ENCODE data around the gene MIS18A.
A peak's percentile ranks its signal among the peaks of the same experiment; 100 is the strongest.
"Not testable (repeated sequence)": the region's sequence is repeated elsewhere in the genome, so short reads cannot be mapped to it uniquely, and the experiment has no call there.

MIS18A gene, protein sequence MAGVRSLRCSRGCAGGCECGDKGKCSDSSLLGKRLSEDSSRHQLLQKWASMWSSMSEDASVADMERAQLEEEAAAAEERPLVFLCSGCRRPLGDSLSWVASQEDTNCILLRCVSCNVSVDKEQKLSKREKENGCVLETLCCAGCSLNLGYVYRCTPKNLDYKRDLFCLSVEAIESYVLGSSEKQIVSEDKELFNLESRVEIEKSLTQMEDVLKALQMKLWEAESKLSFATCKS

DNA sequence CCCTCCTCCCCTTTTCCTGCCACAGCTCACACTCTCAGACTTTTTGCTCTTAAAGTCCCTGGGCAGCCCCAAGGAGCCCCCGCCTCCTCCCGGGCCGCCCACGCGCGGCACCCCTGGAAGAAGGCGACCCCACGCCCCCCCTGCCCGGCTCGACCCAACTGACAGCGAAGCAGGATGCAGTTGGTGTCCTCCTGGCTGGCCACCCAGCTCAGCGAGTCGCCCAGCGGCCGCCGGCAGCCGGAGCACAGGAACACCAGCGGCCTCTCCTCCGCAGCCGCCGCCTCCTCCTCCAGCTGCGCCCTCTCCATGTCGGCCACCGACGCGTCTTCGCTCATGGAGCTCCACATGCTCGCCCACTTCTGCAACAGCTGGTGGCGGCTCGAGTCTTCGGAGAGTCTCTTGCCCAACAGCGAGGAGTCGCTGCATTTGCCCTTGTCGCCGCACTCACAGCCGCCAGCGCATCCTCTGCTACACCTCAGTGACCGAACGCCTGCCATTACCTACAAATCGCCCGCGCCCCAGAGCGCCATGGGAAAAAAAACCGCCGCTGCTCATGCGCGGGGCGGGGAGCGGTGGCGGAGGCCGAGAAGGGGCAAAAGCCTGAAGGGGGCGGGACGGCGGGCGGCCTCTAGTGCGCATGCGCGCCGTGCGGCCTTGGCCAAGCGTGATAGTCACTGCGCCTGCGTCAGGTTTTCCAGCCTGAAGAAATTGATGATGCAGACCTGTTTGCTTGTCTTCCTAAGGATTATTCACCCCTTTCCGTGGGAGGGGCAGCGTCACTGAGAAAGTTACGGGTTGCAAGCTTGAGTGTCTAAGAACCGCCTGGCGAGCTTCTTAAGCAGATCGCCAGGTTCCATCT lies at the start of gene MIS18A:
Gene MIS18A (minus strand): TSS at position 532 of the 859 bp plus-strand sequence. CDS start 35 bp downstream, at position 497.
- DNase-seq (ENCODE audit: low read depth in 3 of 3, low spot score in 1 of 3): peak; percentile 93 to 98 (median 97)

DNA sequence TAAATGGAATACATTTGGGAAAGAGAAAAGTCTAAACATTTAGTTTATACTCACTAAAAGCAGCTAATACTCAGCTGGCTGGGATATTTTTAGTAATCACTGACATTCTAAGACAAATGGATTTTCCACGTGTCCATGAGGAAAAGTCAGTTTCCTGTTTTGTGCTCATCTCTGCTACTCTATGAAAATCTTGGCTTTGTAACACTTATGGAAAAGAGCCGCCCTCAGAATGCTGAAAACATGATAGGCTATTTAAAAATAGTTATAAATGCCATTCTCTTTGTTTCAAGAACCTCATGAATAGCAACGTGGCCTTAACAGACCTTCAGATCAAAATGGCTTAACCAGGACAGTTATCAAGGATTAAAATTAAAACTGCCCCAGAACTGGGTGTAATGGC lies 49.7 kb upstream of the MIS18A start:
- DNase-seq (ENCODE audit: low read depth in 3 of 3, low spot score in 1 of 3): no peak

DNA sequence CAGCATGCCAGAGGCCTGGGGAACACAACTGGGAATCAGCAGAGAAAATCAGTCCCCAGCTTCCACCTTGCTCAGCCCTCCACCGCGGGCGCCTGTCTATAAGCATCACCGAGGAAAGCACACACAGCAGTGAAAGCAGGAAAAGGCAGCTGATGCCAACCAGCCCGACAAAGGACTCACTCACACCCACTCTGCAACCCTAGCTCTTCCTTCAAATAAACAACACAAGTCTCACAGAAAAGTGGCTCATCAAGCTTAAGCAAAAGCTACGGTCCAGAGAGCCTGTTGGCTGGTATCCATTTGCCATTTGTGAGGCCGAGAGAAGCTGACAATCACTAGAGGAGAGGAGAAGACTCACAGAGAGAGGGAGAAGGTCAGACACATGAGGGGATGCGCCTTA lies 46.9 kb upstream of the MIS18A start:
- no peak for DNase-seq (ENCODE audit: low read depth in 3 of 3, low spot score in 1 of 3)

DNA sequence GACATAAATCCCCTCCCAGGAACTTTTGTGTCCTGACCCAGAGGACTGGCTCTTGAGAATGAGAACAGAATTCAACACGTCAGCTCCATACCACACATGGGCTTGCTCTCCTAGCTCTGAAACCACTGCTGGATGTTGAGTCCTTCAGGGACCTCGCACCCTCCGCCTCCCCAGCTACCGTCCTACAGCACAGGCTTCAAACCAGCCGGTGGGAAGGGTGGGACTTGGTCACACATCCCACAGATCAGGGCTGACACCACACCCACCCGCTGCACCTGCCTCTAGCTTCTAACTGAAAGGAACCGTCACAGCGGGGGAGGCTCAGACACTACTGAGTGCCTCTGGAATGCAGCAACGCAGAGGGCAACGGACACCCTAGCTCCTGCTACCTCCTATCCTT lies 43.8 kb upstream of the MIS18A start:
- no peak for DNase-seq (ENCODE audit: low read depth in 3 of 3, low spot score in 1 of 3)

DNA sequence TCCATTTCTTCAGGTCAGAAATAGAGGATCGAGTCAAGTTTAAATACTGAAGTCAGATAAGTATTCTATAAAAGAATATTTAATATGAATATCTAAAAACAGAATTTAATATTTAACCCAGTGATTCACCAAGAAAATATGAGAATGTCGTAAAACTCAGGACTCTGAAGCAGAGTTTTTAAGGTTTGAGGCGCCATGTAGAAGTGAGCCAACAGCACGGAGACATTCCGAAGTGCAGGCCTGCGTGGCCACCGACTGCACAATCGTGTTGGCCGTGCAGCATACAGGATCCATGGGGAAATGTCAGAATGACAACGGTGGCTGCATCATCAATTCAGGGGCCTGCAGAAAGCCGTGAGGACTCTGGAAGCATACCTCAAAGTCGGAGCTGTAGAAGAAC lies 43.3 kb upstream of the MIS18A start:
- no peak for DNase-seq (ENCODE audit: low read depth in 3 of 3, low spot score in 1 of 3)

DNA sequence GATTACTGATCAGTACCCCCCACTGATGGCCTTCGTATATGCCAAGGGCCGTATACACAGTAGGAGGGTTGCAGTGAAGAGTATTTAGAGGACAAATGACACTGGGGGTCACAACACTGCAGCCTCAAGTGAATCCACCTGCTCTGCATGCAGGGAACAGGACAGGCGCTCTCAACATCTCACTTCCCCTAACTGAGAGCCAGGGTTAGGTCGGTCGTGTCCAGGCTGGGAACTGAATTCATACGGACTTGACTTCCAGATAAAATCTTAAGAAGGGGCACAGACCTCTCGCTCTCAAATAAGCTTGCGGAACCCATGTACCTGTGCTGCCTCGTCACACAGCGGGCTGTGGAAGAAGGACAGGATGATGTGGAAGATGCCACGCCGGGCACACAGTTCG lies 42.6 kb upstream of the MIS18A start:
- DNase-seq (ENCODE audit: low read depth in 3 of 3, low spot score in 1 of 3): no peak

DNA sequence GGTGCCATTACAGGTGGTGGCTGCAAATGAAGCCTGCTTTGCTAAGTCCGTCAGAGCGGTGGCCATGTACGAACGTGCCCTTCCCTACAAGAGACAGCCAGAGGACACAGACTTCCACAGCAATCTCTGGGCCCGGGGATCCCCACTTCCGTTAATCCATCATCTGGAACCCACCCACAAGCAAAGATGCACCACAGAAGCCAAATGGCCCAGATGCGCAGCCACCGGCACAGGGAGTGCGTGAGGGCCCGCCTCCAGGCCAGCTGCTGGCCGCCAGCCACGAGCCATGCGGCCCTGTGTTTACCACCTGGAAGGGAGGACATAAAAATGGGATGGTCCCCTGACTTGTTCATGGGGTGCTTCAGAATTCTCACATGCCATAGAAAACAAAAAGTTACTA lies 41.9 kb upstream of the MIS18A start:
- no peak for DNase-seq (ENCODE audit: low read depth in 3 of 3, low spot score in 1 of 3)

DNA sequence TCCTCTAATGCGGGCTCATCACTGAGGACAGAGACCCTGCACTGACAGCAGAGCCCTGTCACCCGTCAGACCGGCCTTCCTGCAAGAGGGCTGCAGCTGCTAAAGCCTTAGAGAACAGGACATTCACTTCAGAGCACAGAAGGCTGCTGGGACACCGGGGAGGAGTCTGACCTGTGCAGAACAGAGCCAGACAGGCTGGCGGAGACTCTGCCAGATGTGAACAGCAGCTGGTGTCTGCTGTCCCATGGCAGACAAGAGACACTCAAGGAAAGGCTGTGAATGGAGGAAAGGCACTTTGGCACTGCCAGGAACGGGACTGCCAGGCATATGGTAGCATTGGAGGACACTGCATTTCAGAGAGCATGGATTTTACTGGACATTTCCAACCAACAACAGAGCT lies 41.2 kb upstream of the MIS18A start:
- no peak for DNase-seq (ENCODE audit: low read depth in 3 of 3, low spot score in 1 of 3)

DNA sequence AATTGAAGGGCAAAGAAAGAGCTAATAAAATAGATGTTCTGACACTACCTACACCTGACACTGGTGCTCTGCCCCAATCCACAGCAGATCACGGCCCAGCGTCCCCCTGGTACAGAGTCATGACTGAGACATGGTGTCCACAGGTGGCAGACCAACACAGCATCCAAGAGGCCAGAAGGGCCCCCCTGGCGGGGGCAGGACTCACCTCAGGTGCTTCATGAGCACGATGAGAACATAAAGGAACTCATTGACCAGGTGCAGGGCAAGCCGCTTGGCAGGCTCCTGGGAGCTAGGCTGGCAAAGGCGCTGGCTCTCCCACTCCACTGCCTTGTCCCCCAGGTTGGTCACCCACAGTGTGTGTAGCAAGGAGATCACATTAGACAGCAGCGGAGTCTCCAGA lies 40.2 kb upstream of the MIS18A start:
- DNase-seq (ENCODE audit: low read depth in 3 of 3, low spot score in 1 of 3): no peak

DNA sequence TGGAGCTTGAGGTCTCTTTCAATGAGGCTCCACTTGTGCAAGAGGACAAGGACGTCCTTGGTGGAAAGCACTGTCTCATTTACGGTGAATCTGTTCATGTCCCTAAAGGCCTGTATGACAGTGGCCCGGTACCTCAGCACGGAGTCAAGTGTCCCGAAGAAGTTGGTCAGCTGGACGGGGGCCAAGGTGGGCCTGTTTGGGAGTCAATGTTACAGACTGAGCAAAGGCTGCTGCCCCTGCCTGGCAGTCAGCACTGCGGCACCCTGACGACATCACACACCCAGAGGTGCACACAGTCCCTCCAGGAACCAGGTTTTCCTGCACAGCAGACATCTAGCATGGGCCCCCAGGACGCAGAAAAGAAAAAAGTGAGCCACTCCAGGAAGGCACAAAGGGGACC lies 38.9 kb upstream of the MIS18A start:
- DNase-seq (ENCODE audit: low read depth in 3 of 3, low spot score in 1 of 3): no peak

DNA sequence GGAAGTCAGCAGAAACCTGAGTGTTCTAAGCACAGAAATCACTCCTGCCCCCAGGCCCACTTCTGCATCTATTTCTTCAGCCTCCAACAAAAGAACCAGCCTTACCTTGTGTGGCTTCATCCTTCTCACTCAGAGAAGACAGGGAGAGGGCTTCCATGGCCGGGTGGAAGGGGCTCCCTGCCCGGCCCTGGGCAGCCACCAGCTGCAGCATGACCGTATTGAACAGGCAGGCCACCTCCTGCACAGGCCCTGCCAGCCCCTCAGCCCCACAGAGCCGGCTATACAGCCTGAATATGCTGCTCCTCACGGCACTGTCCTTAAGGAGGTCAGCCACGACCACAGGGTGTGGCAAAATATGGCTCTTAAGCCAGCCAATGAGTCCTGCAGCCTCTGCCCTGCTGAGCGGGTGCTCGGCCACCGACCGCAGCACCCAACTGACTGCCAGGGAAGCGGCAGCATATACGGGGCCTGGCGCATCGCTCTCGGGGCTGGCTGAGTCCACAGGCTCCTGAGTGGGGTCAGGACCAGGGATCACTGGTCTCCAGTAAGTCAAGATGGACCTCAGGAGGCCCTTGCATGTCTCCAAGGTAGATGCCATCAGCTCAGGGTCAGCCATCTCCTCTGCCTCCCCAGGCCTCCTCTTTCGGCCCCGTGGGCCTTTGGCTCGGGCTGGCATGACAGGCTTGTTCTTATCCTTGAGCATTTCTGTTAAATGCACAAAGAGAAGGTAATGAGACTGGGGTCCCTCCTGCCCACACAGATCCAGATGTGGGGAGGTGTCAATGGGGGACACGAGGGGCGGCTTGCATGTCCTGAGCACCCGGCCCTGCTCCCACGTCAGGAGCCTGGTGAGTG lies 37.7 kb upstream of the MIS18A start:
- no peak for DNase-seq (ENCODE audit: low read depth in 3 of 3, low spot score in 1 of 3)

DNA sequence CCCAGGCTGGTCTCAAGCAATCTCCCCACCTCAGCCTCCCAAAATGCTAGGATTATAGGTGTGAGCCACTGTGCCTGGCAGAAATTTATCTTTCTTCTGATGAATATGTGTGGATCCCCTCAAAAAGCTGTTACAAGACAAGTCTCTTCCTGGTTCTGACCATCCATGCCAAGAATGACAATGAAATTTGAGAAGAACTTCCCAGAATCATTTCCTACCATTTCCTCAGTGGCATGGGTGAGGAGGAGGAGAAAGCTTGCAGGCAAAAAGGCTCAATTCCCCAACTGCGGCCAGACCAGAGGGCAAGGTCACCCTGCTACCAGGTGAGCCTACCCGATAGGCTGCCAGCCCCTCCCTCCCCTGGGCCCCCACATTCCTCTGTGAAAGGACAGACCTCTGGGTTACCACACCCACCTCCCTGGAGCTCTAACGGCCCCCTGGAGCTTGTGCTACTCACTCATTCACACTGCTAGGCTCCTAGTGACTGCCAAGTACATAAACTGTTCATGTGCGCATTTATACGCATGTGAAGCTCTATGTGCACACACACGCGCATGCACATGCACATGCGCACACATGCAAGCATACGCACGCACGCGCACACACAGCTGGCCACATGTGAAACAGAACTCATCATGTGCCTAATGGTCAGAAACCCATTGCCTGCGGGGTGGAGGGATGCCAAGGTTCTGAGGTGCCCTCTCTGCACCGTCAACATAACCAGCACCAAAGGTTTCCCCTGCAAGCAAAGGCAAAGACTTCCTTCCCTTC lies 36.8 kb upstream of the MIS18A start:
- DNase-seq (ENCODE audit: low read depth in 3 of 3, low spot score in 1 of 3): no peak

DNA sequence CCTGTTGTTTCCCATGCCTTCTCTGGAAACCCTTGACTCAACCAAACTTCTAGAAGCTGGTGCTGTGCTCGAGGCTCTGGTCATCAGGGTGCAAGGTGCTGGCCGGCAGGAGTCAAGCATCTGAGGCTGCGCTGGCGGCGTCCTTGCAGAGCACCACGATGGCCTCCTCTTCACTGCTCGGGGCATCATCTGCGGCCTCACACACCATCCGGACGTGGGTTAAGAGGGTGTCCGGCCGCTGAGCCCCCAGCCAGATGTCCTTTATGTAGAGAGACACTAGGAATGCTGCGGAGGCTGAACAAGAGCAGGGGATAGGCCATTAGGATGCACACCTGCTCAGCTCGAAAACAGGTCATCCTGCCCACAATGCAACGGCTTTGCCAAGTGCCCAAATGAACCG lies 36.0 kb upstream of the MIS18A start:
- no peak for DNase-seq (ENCODE audit: low read depth in 3 of 3, low spot score in 1 of 3)

DNA sequence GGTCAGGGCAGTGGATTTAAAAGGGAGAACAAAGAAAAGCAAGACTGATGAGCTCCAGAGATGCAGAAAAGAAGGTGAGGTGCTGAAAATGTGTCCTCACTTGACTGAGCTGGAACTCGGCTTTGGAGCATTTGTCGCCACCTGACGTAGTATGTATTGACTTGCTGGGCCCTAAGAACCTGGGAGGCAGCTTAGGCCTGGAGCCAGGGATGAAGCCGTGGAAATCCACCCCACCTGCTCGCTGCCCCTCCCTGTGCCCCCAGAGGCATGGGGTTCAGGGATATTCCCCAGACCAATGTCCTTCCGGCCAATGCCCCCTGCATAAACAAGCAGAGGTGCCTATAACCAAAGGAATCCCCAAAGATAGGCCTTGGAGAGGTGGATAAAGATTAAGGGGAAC lies 34.1 kb upstream of the MIS18A start:
- DNase-seq (ENCODE audit: low read depth in 3 of 3, low spot score in 1 of 3): no peak

DNA sequence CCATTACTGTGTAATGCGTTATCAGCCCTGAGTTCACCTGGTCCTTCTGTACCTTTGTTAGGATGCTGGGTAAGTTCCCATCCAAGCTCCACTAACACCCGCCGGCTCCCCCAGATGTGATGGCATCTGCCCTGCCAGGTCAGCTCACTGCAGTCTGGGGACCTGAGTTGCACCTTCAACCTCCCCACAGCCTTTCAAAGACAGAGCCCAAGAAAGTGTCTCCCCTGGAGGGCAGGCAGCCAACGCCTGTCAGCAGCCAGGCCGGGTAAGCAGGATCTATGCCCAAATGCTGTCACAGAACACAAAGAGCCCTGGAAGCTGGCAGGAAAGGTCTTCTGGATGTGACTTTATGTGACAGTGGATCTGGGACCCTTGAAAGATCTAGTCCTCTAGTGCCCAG lies 33.5 kb upstream of the MIS18A start:
- no peak for DNase-seq (ENCODE audit: low read depth in 3 of 3, low spot score in 1 of 3)

DNA sequence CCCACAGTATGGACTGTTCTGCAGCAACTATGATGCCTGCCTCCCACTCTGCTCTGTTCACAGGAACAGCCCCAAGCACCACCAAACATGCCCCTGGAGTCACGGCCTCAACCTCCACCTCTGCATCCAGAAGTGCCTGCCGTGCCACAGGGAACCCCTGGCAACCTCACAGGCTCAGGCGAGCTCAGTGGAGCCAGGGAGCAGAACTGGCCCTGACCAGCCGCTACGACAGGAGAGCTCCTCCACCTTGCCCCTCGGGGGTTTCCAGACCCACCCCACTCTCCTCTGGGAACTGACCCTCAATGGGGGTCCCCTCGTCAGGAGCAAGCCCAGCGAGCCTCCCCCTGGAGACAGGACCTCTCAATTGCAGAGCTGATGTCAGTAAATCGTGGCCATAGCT lies 32.8 kb upstream of the MIS18A start:
- no peak for DNase-seq (ENCODE audit: low read depth in 3 of 3, low spot score in 1 of 3)

DNA sequence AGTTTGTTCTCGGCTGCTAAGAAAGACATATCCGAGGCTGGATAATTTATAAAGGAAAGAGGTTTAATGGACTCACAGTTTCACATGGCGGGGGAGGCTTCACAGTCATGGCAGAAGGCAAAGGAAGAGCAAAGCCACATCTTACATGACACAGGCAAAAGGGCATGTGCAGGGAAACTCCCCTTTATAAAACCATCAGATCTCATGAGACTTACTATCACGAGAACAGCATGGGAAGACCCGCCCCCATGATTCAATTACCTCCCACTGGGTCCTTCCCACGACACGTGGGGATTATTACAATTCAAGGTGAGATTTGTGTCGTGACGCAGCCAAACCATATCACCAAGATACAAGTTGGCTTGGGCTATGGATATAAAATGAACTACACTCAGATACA lies 32.1 kb upstream of the MIS18A start:
- DNase-seq (ENCODE audit: low read depth in 3 of 3, low spot score in 1 of 3): not testable (repeated sequence)

DNA sequence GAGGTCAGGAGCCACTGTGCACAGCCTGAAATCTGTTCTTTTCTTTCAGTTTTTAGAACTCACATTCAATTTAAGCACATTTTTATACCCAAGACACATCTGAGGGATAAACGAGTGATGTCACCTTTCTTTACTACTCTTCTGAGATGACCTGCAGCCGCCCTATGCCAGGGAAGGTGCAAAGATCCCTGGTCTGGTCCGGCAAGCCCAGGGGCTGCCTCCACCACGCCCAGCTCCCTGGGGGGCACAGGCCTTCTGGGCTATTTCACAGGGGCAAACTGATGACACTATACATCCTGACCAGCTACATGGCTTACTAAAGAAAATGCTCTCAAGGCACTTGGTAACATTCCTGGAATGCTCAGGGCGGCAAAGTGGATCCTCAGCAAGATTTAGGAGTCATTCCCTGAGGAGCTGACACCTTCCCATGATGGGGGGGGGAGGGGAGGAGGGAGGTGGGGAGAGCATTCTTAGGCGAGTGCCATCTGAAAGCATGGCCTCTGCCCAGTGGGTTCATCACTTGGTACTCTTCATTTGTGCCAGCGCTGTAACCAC lies 31.1 kb upstream of the MIS18A start:
- DNase-seq (ENCODE audit: low read depth in 3 of 3, low spot score in 1 of 3): no peak

DNA sequence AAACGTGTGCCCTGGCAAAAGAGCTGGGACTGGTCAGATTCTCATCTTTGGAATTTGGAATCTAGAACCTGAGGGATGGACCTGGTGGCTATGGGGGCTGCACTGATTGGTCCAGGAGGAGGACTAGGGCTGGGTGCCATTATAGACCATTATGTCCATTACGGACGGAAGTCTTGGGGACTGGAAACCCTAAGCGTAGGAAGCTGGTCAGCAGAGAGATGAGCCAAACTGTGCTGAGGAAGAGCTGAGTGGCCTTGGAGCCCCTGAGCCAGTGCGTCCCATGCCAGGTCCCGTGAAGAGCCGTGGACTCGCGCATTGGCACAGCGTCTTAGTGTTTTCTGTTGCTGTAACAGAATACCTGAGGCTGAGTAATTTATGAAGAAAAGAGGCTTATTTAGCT lies 29.8 kb upstream of the MIS18A start:
- DNase-seq (ENCODE audit: low read depth in 3 of 3, low spot score in 1 of 3): no peak

DNA sequence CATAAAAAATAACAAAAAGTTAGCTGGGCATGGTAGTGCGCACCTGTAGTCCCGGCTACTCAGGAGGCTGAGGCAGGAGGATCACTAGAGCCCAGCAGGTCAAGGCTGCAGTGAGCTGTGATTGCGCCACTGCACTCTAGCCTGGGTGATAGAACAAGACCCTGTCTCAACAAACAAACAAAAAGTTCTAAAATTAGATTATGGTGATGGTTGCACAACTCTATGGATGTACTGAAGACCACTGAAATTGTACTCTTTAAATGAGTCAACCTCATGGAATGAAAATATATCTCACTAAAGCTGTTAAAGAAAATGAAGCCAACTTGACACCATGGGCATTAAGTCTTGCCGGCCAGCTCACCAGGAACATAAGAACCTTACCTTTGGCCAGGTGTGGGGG lies 28.9 kb upstream of the MIS18A start:
- no peak for DNase-seq (ENCODE audit: low read depth in 3 of 3, low spot score in 1 of 3)

All from stimulated activated CD4-positive, alpha-beta T cell treated with anti-CD3 and anti-CD28 coated beads, TNF-alpha, amount 100 ng/mL, for 1 hour (primary cell).